HG03066 (cell line): Measurements from ENCODE around the gene CBLIF.
"Not testable (repeated sequence)": the region's sequence is repeated elsewhere in the genome, so short reads cannot be mapped to it uniquely, and the experiment has no call there.

Experiments
- ATAC-seq: cut with Tn5 transposase; IDR thresholded peaks from one replicate; pipeline ENCODE4 v1.9.1; 2021; ENCODE audit warnings: low read depth; ENCODE audit not compliant: unreplicated experiment

CBLIF gene

DNA sequence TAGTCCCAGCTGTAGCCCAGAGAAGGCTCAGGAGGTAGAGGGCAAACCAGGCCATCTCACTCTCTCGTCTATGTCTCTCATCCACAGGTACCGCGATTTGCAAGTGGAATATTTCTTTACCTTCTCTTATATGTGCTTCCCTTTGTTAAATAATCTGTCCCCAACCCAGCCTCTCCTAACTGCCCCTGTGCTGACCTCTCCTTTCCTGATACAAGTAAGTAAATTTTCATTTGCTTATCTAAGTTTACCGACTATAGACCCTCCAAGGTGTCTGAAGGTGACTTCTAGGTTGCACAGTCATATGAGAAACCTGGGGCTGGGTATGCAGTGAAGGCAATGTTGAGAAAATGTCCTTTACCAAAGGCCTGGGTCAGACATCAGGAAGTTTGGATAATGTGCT is at the start of gene CBLIF:
CBLIF (minus strand) TSS at position 101 of the 400 bp plus-strand sequence; CDS start at position 55, 46 bp downstream.
- ATAC-seq = no peak

DNA sequence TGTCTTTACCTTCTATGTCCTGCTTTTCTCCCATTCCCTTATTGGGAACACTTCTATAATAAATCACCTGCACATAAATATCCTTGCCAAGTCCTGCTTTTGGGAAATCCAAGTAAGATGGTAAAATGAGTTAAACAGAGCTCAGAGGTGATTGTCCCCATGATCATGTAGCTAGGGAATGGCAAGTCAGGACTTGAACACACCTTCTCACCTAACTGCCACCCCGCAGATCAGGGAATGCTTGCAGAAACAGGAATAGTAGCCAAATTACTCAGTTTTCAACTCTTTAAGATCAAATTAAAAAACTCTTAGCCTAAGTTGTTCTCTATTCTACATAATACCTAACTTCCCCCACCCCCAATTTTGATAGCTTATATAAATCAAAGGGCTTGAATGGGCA is 49.3 kb upstream of the CBLIF start:
- no peak for ATAC-seq

GRCh38 chr11:59891781-59892181 is 46.5 kb upstream of the CBLIF start:
- ATAC-seq = no peak

- ATAC-seq = not testable (repeated sequence)
Observed at GRCh38 chr11:59887156-59887555, 41.9 kb upstream of the CBLIF start.

DNA sequence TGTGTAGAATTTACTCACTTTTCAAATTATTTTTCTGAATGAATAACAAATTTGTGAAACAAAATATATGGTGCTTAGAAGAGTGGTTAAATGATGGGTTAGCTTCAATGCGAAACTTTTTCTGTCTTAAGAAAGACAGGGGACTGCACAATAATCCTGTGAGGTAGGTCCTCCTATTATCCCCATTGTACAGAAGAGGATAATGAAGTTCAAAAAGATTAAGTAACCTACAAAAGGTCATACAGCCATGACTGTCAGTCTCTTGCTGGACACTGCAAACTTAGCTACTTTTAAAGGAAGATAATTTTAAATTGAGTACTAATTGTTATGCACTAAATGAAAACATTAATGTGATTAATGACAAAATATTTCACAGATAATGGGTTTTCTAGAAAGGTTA is 38.3 kb upstream of the CBLIF start:
- ATAC-seq = no peak

GRCh38 chr11:59879567-59879966 is 34.3 kb upstream of the CBLIF start:
- ATAC-seq = no peak

DNA sequence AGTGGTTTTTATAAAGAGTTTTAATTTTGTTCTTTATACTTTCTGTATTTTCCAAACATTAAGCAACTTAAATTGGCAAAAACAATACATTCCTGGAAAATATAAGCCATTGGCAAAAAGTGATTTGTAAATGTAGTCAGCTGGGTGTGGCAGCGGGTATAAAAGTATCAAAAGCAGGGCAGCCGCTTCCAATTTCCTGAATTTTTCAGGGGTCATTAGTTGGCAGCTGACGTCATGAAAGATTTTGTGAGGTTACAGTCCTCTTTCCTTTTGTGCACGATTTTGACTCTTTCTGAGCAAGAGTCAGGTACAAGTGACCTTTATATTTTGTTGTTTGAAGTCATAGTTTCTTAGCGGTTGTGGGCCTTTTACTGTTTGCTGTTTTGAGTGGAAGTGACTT is 33.3 kb upstream of the CBLIF start, which contains the start of gene OOSP3:
OOSP3 (plus strand) TSS at position 208 of the 400 bp plus-strand sequence; CDS start at position 235, 27 bp downstream.
- no peak for ATAC-seq

DNA sequence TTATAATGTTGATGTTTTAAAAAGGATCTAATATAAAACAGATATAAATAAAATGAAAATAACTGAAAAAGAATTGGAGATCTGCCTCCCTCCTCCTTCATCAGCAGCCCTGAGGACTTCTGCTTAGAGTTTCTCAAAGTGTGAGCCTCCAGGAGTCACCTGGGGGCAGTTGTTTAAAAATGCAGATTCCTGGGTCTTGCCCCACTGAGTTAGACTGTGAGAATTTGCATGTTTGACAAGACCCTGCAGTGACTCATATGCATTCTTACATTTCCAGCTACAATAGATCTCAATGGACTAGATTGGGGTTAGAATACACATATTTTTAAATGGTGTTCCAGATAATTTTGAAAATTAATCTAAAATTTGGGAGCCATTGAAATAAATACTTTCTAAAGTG is 32.5 kb upstream of the CBLIF start:
- ATAC-seq = no peak

GRCh38 chr11:59877325-59877724 is 32.0 kb upstream of the CBLIF start:
- ATAC-seq = no peak

- ATAC-seq = no peak
Observed at GRCh38 chr11:59875856-59876519, 30.7 kb upstream of the CBLIF start.

- no peak for ATAC-seq
Observed at GRCh38 chr11:59872076-59872475, 26.8 kb upstream of the CBLIF start.

GRCh38 chr11:59867946-59868345 is 22.6 kb upstream of the CBLIF start:
- no peak for ATAC-seq

GRCh38 chr11:59866836-59867235 is 21.5 kb upstream of the CBLIF start:
- ATAC-seq = no peak

GRCh38 chr11:59866397-59866796 is 21.1 kb upstream of the CBLIF start, which contains the start of gene TCN1:
Gene TCN1, minus strand, starts transcription at chr11:59866487. Its CDS starts 17 bp downstream, at chr11:59866470.
- ATAC-seq = no peak

DNA sequence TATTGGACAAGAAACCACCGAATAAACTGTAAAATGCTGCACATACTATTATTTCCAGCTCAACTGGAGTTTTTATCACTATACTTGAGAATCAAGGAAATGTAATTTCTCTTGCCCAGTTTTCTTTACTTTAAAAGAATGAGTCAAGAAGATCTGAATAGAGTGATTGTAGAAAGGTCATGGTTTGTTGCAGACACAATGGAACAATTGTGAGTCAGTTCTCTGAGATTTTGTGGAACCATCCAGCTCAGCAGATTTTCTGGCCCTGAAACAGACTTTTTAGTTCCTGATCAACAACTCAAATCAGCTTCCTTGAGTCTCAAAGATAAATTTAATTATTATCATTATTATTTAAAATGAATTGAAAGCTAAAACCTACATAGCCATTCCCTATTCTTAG is 19.7 kb upstream of the CBLIF start:
- ATAC-seq = no peak

DNA sequence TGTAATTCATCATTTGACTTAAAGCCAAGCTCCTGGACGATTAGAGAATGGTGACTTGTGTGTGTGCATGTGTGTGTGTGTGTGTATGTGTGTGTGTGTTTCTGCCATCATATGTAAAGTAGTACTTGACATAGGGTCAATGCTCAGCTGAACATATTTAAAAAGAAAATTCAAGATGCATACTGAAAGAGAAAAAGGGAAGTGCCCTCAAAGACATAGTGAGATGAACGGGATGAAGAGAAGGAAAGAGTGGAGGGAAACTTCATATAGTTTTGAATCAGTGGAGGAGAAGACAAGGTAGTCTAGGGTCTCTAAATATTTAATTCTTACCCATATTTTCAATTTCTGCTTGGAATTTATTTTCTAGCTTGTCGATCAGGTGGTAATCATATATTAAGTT is 17.0 kb upstream of the CBLIF start:
- ATAC-seq = no peak

DNA sequence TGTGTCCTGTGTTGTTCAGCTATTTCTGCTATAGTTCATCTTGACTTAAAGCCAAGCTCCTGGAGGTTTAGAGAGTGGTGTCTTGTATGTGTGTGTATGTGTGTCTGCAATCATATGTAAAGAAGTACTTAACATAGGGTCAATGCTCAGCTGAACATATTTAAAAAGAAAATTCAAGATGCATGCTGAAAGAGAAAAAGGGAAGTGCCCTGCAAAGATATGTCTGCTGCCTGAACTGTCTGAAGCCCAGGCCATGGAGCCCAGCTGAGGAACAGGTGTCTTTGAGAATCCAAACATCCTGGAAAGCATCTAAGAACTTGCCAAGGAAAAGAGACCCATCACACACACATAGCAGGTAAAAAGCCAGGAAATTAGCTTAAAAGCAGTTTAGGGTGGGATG is 14.4 kb upstream of the CBLIF start:
- no peak for ATAC-seq

DNA sequence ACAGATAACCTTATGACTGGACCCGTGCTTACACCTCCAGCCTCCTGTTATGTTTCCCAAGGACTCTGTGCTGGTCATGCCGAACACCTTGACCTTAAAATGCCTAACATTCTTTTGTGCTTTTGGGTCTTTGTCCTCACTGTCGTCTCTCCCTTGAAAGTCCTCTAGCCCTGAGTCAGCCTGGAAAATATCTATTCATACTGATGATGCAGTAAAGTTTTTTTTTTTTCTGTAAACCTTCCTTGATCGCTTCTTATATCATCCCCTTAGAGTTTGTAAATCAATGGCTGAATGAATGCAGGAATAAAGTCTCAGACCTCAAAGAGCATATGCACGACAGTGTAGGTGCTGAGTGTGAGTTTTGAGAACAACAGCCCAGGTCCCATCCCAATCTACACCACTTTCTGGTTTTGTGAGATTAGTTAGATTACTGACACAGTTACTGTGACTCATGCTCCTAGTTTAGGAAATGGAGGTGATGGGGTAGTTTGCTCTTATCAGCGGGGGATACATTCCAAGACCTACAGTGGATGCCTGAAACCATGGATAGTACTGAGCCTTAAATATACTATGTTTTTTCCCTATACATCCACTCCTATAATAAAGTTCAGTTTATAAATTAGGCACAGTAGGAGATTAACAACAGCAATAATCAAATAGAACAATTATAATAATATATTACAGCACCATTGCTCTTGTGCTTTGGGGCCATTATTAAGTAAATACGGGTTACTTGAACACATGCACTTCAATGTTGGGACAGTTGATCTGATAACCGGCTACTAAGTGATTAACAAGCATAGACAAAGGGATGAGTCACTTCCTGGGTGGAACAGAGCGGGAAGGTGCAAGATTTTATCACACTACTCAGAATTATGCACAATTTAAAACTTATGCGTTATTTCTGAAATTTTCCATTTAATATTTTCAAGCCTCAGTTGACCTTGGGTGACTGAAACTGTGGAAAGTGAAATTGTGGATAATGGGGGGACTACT is 12.4 kb upstream of the CBLIF start:
- ATAC-seq = no peak

- ATAC-seq = no peak
Observed at GRCh38 chr11:59854871-59855270, 9.6 kb upstream of the CBLIF start.

DNA sequence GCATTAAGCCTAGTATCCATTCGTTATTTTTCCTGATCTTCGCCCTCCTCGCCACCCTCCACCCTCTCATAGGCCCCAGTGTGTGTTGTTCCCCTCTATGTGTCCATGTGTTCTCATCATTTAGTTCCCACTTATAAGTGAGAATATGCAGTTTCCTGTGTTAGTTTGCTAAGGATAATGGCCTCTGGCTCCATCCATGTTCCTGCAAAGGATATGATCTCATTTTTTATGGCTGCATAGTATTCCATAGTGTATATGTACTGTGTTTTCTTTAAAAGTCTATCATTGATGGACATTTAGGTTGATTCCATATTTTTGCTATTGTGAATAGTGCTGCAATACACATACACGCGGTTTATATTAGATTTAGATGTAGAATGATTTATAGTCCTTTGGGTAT is 6.1 kb upstream of the CBLIF start:
- ATAC-seq = not testable (repeated sequence)

DNA sequence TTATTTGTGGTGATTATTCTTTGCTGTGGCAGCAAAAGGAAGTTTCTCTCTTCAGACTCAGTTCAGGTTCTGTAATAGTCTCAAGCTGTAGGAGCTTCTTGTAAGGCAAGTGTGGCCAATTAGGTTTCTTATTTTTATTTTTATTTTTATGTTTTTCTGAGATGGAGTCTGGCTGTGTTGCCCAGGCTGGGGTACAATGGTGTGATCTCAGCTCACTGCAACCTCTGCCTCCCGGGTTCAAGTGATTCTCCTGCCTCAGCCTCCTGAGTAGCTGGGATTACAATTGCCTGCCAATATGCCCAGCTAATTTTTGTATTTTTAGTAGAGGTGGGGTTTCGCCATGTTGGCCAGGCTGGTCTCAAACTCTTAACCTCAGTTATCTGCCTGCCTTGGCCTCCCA is 4.3 kb upstream of the CBLIF start:
- not testable (repeated sequence) for ATAC-seq
